Right lobe of liver (tissue), 6 donors: ENCODE data around the gene PRPF38B. TPM values are rescaled to one million over a fixed set of nuclear protein-coding genes. Genes with fewer than 3 reads are reported as not detected.
"Not testable (repeated sequence)": the region's sequence is repeated elsewhere in the genome, so short reads cannot be mapped to it uniquely, and the experiment has no call there.

ENCODE experiments used
- ATAC-seq, 4 donors: fragments of 200-7000 bp; cut with Tn5 transposase; one replicate each; pipeline ENCODE4 v1.9.1; 2020; ENCODE audit warnings: mild to moderate bottlenecking in 4 of 4, moderate library complexity in 4 of 4
- DNase-seq, 3 donors: peaks; one replicate each; pipeline ENCODE4 v3.0.0-alpha.2; 2020
- H3K27ac ChIP-seq, 3 donors: fragments of 200-600 bp; one replicate each; pipeline ENCODE4 v1.8.0; 2022
- H3K27me3 ChIP-seq, 2 donors: fragments of 200-600 bp; one replicate each; pipeline ENCODE4 v1.8.0; 2022
- H3K36me3 ChIP-seq, 4 donors: fragments of 200-600 bp; sonication (generic) in 1 of 4; one replicate each; pipeline versions ENCODE4 v1.5.1 to v1.8.0; 2017 to 2022; ENCODE audit warnings: control low read depth in 1 of 4
- H3K4me1 ChIP-seq, 4 donors: fragments of 200-600 bp; sonication (generic) in 1 of 4; one replicate each; pipeline versions ENCODE4 v1.5.1 to v1.8.0; 2017 to 2022; ENCODE audit warnings: control low read depth in 1 of 4
- H3K4me3 ChIP-seq, 3 donors: fragments of 200-600 bp; one replicate each; pipeline ENCODE4 v1.8.0; 2022
- H3K9me3 ChIP-seq, 4 donors: fragments of 200-600 bp; sonication (generic) in 1 of 4; one replicate each; pipeline versions ENCODE4 v1.5.1 to v1.8.0; 2017 to 2022; ENCODE audit warnings: control low read depth in 1 of 4
- CTCF ChIP-seq, 4 donors: fragments of 200-600 bp in 3 of 4; fragments of 450-650 bp in 1 of 4; IDR thresholded peaks; one replicate each; pipeline versions ENCODE4 v1.5.1 to v1.8.0; 2016 to 2022; ENCODE audit warnings: antibody characterized with exemption in 4 of 4, mild to moderate bottlenecking in 2 of 4
- POLR2A ChIP-seq: fragments of 450-650 bp; IDR thresholded peaks from one replicate; pipeline ENCODE4 v1.6.1; 2017; ENCODE audit warnings: antibody characterized with exemption, mild to moderate bottlenecking
- WGBS: methylation state at CpG from one replicate; pipeline ENCODE4 v1.1.6; 2018; ENCODE audit warnings: low coverage, low lambda C conversion rate; ENCODE audit not compliant: insufficient coverage; ENCODE audit errors: missing lambda C conversion rate; 5-methylcytosine and 5-hydroxymethylcytosine counted together
- intact Hi-C, 2 donors: fragments of 100-400 bp; cut with DNase I; formaldehyde crosslinking; loops; one replicate each; pipeline versions ENCODE4 v1.11.2 to v1.14.1; 2022
- total RNA-seq, 6 experiments: library from RNA; depleted of rRNA in 2 of 6; stranded (reverse); fragments of >200 nt in 2 of 6; fragmentation: NEBNext Ultra II Directional in 3 of 6; extraction: Animal tissue kit (Norgen Biotek cat#: 25700) in 3 of 6; gene quantifications; one replicate each; pipeline versions ENCODE4 v1.1.0 to v1.2.4, GENCODE V29; 2016 to 2023
- donor health status: DM: no; HTN: yes; CAD: no.
- donor health status: DM: no; HTN: no; CAD: no.
- donor health status: DM: no; HTN: no; CAD: no.
- donor health status: DM: no; HTN: yes; CAD: no.
- donor health status: DM: no; HTN: yes; CAD: no.

The PRPF38B gene
- total RNA-seq, 6 experiments from 2014 or later, result 8.6 to 20.3 (median 12.6) TPM

- H3K27ac ChIP-seq, result no peak overlapping the region
- ATAC-seq (no peak), DNase-seq (no peak)
- H3K36me3 ChIP-seq, result peaks cover 7 to 50% (median 25%) of the 10 kb centered on the region in 4 donors
- peaks cover 0 to 26% (median 7%) of the 10 kb centered on the region in 4 donors for H3K4me1 ChIP-seq
- H3K9me3 ChIP-seq, result no peaks in the 10 kb centered on the region
- H3K4me3 ChIP-seq, result no peak overlapping the region
- no peak for TF ChIP-seq POLR2A
- TF ChIP-seq CTCF (IDR thresholded peaks at IDR 0.05), result no peak
- 44% methylated on average over 5 of the region's 5 CpGs for WGBS
- intact Hi-C loops, result no loop called here
- H3K27me3 ChIP-seq, result no peaks in the 10 kb centered on the region
These were observed 3.4 kb downstream of the PRPF38B start for GRCh38 chr1:108695535-108695934.

GRCh38 chr1:108699375-108700332 is 7.5 kb downstream of the PRPF38B start:
- H3K9me3 ChIP-seq, result no peaks in the 10 kb centered on the region
- peak in 2 of 4 donors; percentile 21 to 36 for ATAC-seq
- TF ChIP-seq CTCF (IDR thresholded peaks at IDR 0.05), result no peak
- TF ChIP-seq POLR2A, result no peak
- DNase-seq, result no peak
- peaks cover 7 to 53% (median 25%) of the 10 kb centered on the region in 4 donors for H3K36me3 ChIP-seq
- 70% methylated on average over 21 of the region's 22 CpGs for WGBS
- no peaks in the 10 kb centered on the region for H3K27me3 ChIP-seq
- H3K4me3 ChIP-seq, result no peak overlapping the region
- intact Hi-C loops, result no loop called here
- H3K27ac ChIP-seq, result peak overlapping the region in 1 of 3 donors; percentile 2
- peaks cover 0 to 9% (median 1%) of the 10 kb centered on the region in 4 donors for H3K4me1 ChIP-seq

GRCh38 chr1:108701176-108701849 is 9.2 kb downstream of the PRPF38B start:
- TF ChIP-seq CTCF (IDR thresholded peaks at IDR 0.05), result no peak
- no peak for TF ChIP-seq POLR2A

GRCh38 chr1:108702109-108702508 is 10.0 kb downstream of the PRPF38B start:
- WGBS, result 90% methylated on average over 5 of the region's 6 CpGs
- DNase-seq, H3K27ac ChIP-seq, H3K27me3 ChIP-seq, H3K4me1 ChIP-seq, H3K9me3 ChIP-seq, ATAC-seq, intact Hi-C loops, H3K4me3 ChIP-seq: not testable (repeated sequence)
- peaks cover 7 to 37% (median 17%) of the 10 kb centered on the region in 4 donors for H3K36me3 ChIP-seq

More at GRCh38 chr1:108701176-108701849, 9.2 kb downstream of the PRPF38B start:
- H3K4me1 ChIP-seq, result no peaks in the 10 kb centered on the region
- no peaks in the 10 kb centered on the region for H3K27me3 ChIP-seq
- H3K9me3 ChIP-seq, result no peaks in the 10 kb centered on the region
- H3K36me3 ChIP-seq, result peaks cover 7 to 45% (median 22%) of the 10 kb centered on the region in 4 donors
- ATAC-seq (no peak), DNase-seq (no peak)
- H3K4me3 ChIP-seq, result no peak overlapping the region
- intact Hi-C loops, result no loop called here
- WGBS, result 85% methylated on average over 5 of the region's 5 CpGs
- no peak overlapping the region for H3K27ac ChIP-seq

GRCh38 chr1:108703939-108704338 is 11.8 kb downstream of the PRPF38B start:
- intact Hi-C loops, result no loop called here
- ATAC-seq, result no peak
- Histone ChIP-seq H3K9me3 (no peaks in the 10 kb centered on the region), H3K4me1 (no peaks in the 10 kb centered on the region), H3K27me3 (no peaks in the 10 kb centered on the region), H3K27ac (no peak overlapping the region), H3K36me3 (peaks cover 5 to 18% (median 8%) of the 10 kb centered on the region in 4 donors), H3K4me3 (no peak overlapping the region)
- whole genome bisulfite sequencing, result 38% methylated on average over 6 of the region's 6 CpGs
- no peak for DNase-seq
- TF ChIP-seq CTCF (IDR thresholded peaks at IDR 0.05) (no peak), POLR2A (no peak)
